Suprapubic skin (tissue), 4 donors: Measurements from ENCODE around the gene TMEM8B. TPM values are rescaled to one million over a fixed set of nuclear protein-coding genes. Genes with fewer than 3 reads are reported as not detected.
"Not testable (repeated sequence)": the region's sequence is repeated elsewhere in the genome, so short reads cannot be mapped to it uniquely, and the experiment has no call there.

Experiments used
- DNase-seq, 2 donors: peaks; one replicate each; pipeline ENCODE4 v3.0.0-alpha.2; 2019; ENCODE audit warnings: low spot score in 2 of 2
- H3K27ac ChIP-seq: fragments of 200-600 bp; sonication (generic); one replicate; pipeline ENCODE4 v1.5.1; 2019
- H3K27me3 ChIP-seq: fragments of 200-600 bp; sonication (generic); one replicate; pipeline ENCODE4 v1.5.1; 2019
- H3K36me3 ChIP-seq: fragments of 200-600 bp; sonication (generic); one replicate; pipeline ENCODE4 v1.5.1; 2019
- H3K4me1 ChIP-seq: fragments of 200-600 bp; sonication (generic); one replicate; pipeline ENCODE4 v1.5.1; 2019
- H3K4me3 ChIP-seq: fragments of 200-600 bp; sonication (generic); one replicate; pipeline ENCODE4 v1.5.1; 2019; ENCODE audit warnings: mild to moderate bottlenecking
- H3K9me3 ChIP-seq: fragments of 200-600 bp; sonication (generic); one replicate; pipeline ENCODE4 v1.5.1; 2019
- CTCF ChIP-seq, 2 donors: fragments of 200-600 bp in 1 of 2; fragments of 450-650 bp in 1 of 2; sonication (generic) in 1 of 2; IDR thresholded peaks; one replicate each; pipeline ENCODE4 v1.5.1; 2016 to 2019; ENCODE audit warnings: antibody characterized with exemption in 2 of 2, mild to moderate bottlenecking in 1 of 2, moderate library complexity in 1 of 2
- EP300 ChIP-seq: sonication (generic); formaldehyde crosslinking; IDR thresholded peaks from one replicate; pipeline ENCODE4 v1.6.1; 2017; ENCODE audit warnings: antibody characterized with exemption
- POLR2A ChIP-seq, 2 donors: fragments of 450-650 bp; IDR thresholded peaks; one replicate each; pipeline ENCODE4 v1.6.1; 2017; ENCODE audit warnings: antibody characterized with exemption in 2 of 2, mild to moderate bottlenecking in 2 of 2, moderate library complexity in 2 of 2
- POLR2AphosphoS5 ChIP-seq, 3 donors: sonication (generic); formaldehyde crosslinking; IDR thresholded peaks; one replicate each; pipeline ENCODE4 v1.6.1; 2017; ENCODE audit warnings: antibody characterized with exemption in 3 of 3
- WGBS: methylation state at CpG from one replicate; pipeline ENCODE4 v1.1.5; 2018; 5-methylcytosine and 5-hydroxymethylcytosine counted together
- total RNA-seq, 4 donors: library from RNA; depleted of rRNA; stranded (reverse); fragments of >200 nt; gene quantifications; one replicate each; pipeline ENCODE4 v1.1.0, GENCODE V29; 2016

Gene TMEM8B
- total RNA-seq, 4 donors from 2014 or later = 5.0 to 11.7 (median 8.0) TPM

DNA sequence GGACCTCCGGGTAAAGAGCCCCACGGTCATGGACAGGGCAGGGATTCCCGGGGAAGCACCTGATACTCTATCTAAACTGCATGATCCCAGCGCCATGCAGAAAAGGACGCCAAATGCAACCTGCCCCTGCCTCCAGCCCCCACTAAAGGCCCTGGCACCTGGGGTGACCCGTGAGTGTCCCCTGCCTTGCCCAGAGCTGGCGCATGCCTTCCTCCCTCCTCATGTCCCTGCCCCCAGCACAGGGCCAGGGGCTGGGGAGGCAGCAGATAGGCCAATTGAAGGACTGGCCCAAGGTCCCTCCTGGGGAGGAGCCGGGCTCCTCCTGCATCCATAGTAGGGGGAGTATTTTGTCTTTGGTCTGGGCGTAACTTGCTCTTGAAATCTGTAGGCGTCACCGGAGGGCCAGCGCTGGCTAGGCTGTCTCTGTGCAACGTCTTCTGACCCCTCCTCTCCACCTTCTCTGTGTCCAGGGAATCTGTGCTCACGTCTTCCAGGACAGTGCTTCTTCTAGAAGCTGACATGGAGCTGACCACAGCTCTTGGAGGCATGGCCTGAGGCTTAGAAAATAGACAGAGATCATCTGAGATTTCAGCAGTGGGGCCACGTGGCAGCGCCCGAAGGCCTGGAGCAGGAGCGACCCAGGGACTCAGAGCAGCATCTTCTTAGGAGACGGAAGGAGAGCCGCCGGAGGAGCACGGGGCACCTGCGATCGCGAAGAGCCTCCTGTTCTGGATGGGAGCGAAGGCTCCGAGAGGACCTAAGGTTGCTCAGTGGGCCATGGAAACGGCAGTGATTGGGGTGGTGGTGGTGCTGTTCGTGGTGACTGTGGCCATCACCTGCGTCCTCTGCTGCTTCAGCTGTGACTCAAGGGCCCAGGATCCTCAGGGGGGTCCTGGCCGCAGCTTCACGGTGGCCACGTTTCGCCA, 80.9 kb downstream of the TMEM8B start:
- TF ChIP-seq POLR2AphosphoS5 (IDR thresholded peaks at IDR 0.05) (no peak), CTCF (IDR thresholded peaks at IDR 0.05) (no peak), POLR2A (IDR thresholded peaks at IDR 0.05) (no peak), EP300 (no peak)
- Histone ChIP-seq H3K9me3 (no peaks in the 10 kb centered on the region), H3K4me3 (no peak overlapping the region), H3K27ac (peak overlapping the region; percentile 96), H3K4me1 (peaks cover 76% of the 10 kb centered on the region), H3K27me3 (no peaks in the 10 kb centered on the region), H3K36me3 (no peaks in the 10 kb centered on the region)
- WGBS = 85% methylated on average over 31 of the region's 34 CpGs
- DNase-seq = no peak

- Histone ChIP-seq H3K27me3 (no peaks in the 10 kb centered on the region), H3K9me3 (no peaks in the 10 kb centered on the region), H3K36me3 (no peaks in the 10 kb centered on the region), H3K4me1 (peaks cover 72% of the 10 kb centered on the region), H3K4me3 (no peak overlapping the region), H3K27ac (peak overlapping the region; percentile 40)
- no peak for DNase-seq
- TF ChIP-seq CTCF (IDR thresholded peaks at IDR 0.05) = peak in 1 of 2 donors; percentile 25
- TF ChIP-seq POLR2AphosphoS5 (IDR thresholded peaks at IDR 0.05) = no peak
- no peak for TF ChIP-seq EP300
- 60% methylated on average over 14 of the region's 14 CpGs for WGBS
These were observed 81.8 kb downstream of the TMEM8B start for GRCh38 chr9:35910613-35911359.

DNA sequence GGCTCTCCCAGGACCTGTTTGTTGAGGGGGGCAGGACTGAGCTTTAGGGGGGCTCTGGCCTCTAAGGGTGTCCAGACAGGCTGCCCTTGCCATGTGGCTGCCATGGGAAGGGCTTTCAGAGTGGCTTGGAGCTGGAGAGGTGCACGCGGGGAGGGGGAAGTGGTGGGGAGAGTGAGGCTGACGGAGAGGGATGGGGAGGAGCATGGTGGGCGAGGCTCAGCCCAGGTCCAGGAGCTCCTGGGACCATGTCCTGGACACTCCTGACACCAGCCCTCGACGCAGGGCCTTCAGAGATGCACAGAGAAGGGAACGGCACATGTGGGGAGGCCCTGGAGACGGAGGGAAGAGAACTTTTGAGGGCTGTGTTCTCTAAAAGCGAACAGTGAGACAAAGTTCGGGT, 82.7 kb downstream of the TMEM8B start:
- no peak for DNase-seq
- no peaks in the 10 kb centered on the region for H3K36me3 ChIP-seq
- 83% methylated on average over 10 of the region's 10 CpGs for WGBS
- TF ChIP-seq POLR2AphosphoS5 (IDR thresholded peaks at IDR 0.05) = no peak
- TF ChIP-seq CTCF (IDR thresholded peaks at IDR 0.05) = no peak
- TF ChIP-seq EP300 = no peak
- TF ChIP-seq POLR2A (IDR thresholded peaks at IDR 0.05) = no peak
- H3K4me3 ChIP-seq = no peak overlapping the region
- H3K27me3 ChIP-seq = no peaks in the 10 kb centered on the region
- no peaks in the 10 kb centered on the region for H3K9me3 ChIP-seq
- H3K27ac ChIP-seq = no peak overlapping the region
- H3K4me1 ChIP-seq = peaks cover 69% of the 10 kb centered on the region

- TF ChIP-seq POLR2A (IDR thresholded peaks at IDR 0.05) = no peak
- TF ChIP-seq EP300 = no peak
- TF ChIP-seq CTCF (IDR thresholded peaks at IDR 0.05) = no peak
- no peak for TF ChIP-seq POLR2AphosphoS5 (IDR thresholded peaks at IDR 0.05)
These were observed 83.9 kb downstream of the TMEM8B start for GRCh38 chr9:35912791-35913400.

GRCh38 chr9:35913429-35913828, 84.4 kb downstream of the TMEM8B start:
- peaks cover 55% of the 10 kb centered on the region for H3K4me1 ChIP-seq
- not testable (repeated sequence) for H3K27ac ChIP-seq, H3K9me3 ChIP-seq, DNase-seq, H3K4me3 ChIP-seq, H3K27me3 ChIP-seq, H3K36me3 ChIP-seq

More at GRCh38 chr9:35912791-35913400, 83.9 kb downstream of the TMEM8B start:
- Histone ChIP-seq H3K36me3 (no peaks in the 10 kb centered on the region), H3K27ac (no peak overlapping the region), H3K4me1 (peaks cover 60% of the 10 kb centered on the region), H3K9me3 (no peaks in the 10 kb centered on the region), H3K27me3 (no peaks in the 10 kb centered on the region), H3K4me3 (no peak overlapping the region)
- whole genome bisulfite sequencing = 93% methylated on average over 10 of the region's 10 CpGs
- no peak for DNase-seq
